K562 (cell line): ENCODE measurements around the gene TBC1D17. TPM values are rescaled to one million over a fixed set of nuclear protein-coding genes. Genes with fewer than 3 reads are reported as not detected.

ENCODE experiments used
- CXXC5 ChIP-seq: fragments of 250-450 bp; sonication (Bioruptor Pico); IDR thresholded peaks from 2 replicates; pipeline ENCODE4 v1.8.0; 2022; ENCODE audit warnings: inconsistent platforms, mild to moderate bottlenecking, moderate library complexity
- GATAD2B ChIP-seq: fragments of 450-650 bp; IDR thresholded peaks from 2 replicates; pipeline ENCODE4 v1.6.1; 2017; ENCODE audit warnings: mild to moderate bottlenecking, borderline replicate concordance
- HLTF ChIP-seq: fragments of 450-650 bp; IDR thresholded peaks from 2 replicates; pipeline ENCODE4 v1.6.1; 2016
- HMGN3 ChIP-seq: IDR thresholded peaks from 2 replicates; pipeline ENCODE4 v1.6.1; 2011; ENCODE audit warnings: borderline replicate concordance, low read depth, mild to moderate bottlenecking, mixed read lengths, low read length; ENCODE audit not compliant: insufficient read length; ENCODE audit errors: extremely low read depth
- PPARD ChIP-seq: fragments of 250-450 bp; sonication (Bioruptor Pico); IDR thresholded peaks from 2 replicates; pipeline ENCODE4 v1.8.0; 2022; ENCODE audit warnings: inconsistent platforms, mild to moderate bottlenecking, moderate library complexity
- PURB ChIP-seq: sonication (generic); formaldehyde crosslinking; IDR thresholded peaks from 2 replicates; pipeline ENCODE4 v1.9.0; 2021; ENCODE audit warnings: low read depth, mild to moderate bottlenecking, missing genetic modification reagents
- RFX1 ChIP-seq: fragments of 450-650 bp; IDR thresholded peaks from 2 replicates; pipeline ENCODE4 v1.6.1; 2016; ENCODE audit warnings: mild to moderate bottlenecking, moderate library complexity
- TGIF2 ChIP-seq: sonication (generic); formaldehyde crosslinking; IDR thresholded peaks from 2 replicates; pipeline ENCODE4 v1.8.1; 2022; ENCODE audit warnings: mild to moderate bottlenecking, missing genetic modification reagents, moderate library complexity
- ZBTB7A ChIP-seq: IDR thresholded peaks from 2 replicates; pipeline ENCODE4 v1.6.1; 2011; ENCODE audit warnings: low read depth, mild to moderate bottlenecking, low read length, moderate library complexity, borderline replicate concordance; ENCODE audit not compliant: control insufficient read depth
- ZNF24 ChIP-seq: fragments of 450-650 bp; IDR thresholded peaks from 2 replicates; pipeline ENCODE4 v1.6.1; 2016
- ZNF589 ChIP-seq: fragments of 200-800 bp; sonication (Bioruptor generic); IDR thresholded peaks from 2 replicates; pipeline ENCODE4 v1.6.1; 2016; ENCODE audit warnings: low read depth, missing genetic modification characterization, missing compliant biosample characterization
- polyA plus RNA-seq, 8 experiments: library from polyadenylated mRNA; depleted of rRNA in 4 of 8; stranded (reverse) in 5 of 8; unstranded in 3 of 8; fragments of >200 nt; fragmentation: Nextera tagmentation in 2 of 8; fragmentation: Illumina TruSeq in 1 of 8; extraction: Ambion mirVana in 2 of 8; extraction: Trizol in 1 of 8; gene quantifications; 2 replicates each; pipeline versions ENCODE4 v1.2.1 to v1.2.3, GENCODE V29; 2011 to 2014; ENCODE audit warnings: inconsistent platforms in 1 of 8, missing spikeins in 1 of 8
- total RNA-seq, 7 experiments: library from RNA; depleted of rRNA in 6 of 7; stranded (reverse); fragments of >200 nt in 6 of 7; fragmentation: Illumina TruSeq in 2 of 7; extraction: Trizol in 2 of 7; gene quantifications; 2 replicates each; pipeline versions ENCODE4 v1.2.1 to v1.2.3, GENCODE V29; 2011 to 2021; ENCODE audit warnings: low replicate concordance in 1 of 7
- TF ChIP-seq, protein P1 (sequence below): fragments of 250-450 bp; sonication (Bioruptor Pico); IDR thresholded peaks from 2 replicates; pipeline ENCODE4 v1.8.0; 2022; ENCODE audit warnings: moderate library complexity, mild to moderate bottlenecking, inconsistent platforms
- TF ChIP-seq, protein P2 (sequence below): fragments of 450-650 bp; IDR thresholded peaks from 2 replicates; pipeline ENCODE4 v1.6.1; 2016; ENCODE audit warnings: mild to moderate bottlenecking, moderate library complexity

TBC1D17 gene
- total and polyA plus RNA-seq, 9 of the 15 experiments (the other 6 are each of a cell fraction or from before 2014, with no cell fraction given) = 0.42 to 16.0 (median 3.8) TPM

DNA sequence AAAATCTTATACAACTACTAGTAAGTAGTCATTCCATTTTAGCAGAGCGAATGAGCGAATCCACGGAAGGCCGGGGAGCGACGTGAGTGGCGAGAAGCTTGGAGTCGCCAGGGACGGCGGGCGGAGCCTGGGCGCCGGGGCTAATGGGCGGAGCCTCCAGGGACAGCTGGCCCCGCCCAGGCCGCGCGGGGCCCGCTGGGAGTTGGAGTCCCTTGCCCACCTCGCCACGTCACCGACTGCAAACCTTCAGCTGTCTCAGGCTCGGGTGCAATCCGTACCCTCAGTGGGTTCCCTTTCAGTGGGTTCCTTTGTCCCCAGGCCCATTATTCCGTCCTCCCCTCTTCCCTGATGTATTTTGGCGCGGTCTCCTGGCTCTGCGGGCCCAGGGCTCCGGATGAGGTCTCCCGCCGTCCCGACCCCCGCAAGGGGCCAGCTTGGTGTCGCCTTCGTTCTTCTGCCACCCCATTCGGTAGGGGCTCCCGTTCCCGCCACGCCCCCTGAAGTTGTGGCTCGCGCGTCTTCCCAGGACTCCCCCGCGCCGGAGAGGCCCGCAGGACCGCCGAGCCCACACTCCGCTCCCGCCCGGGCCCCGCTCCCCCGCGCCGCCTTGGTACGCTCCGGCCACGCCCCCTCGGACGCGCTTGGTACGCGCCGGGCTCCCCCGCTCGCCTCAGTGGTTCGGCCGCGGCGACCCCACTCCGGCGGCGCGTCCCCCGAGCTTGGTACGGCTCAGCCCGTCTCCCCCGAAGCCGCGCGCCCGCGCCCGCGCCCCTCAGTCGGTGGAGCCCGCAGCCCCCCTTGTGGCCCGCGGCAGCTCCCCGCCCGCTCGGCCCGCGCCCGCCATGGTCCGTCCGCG lies 26.8 kb upstream of the TBC1D17 start, which contains the start of gene PTOV1 (continued):
- peak; percentile 89 for TF ChIP-seq CXXC5
- TF ChIP-seq, protein P1, sequence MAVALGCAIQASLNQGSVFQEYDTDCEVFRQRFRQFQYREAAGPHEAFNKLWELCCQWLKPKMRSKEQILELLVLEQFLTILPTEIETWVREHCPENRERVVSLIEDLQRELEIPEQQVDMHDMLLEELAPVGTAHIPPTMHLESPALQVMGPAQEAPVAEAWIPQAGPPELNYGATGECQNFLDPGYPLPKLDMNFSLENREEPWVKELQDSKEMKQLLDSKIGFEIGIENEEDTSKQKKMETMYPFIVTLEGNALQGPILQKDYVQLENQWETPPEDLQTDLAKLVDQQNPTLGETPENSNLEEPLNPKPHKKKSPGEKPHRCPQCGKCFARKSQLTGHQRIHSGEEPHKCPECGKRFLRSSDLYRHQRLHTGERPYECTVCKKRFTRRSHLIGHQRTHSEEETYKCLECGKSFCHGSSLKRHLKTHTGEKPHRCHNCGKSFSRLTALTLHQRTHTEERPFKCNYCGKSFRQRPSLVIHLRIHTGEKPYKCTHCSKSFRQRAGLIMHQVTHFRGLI (CRISPR knock-in tag) = no peak
- 0 out of 2 replicates have a peak, but pooled peaks have one; percentile 60 for TF ChIP-seq TGIF2 (CRISPR knock-in tag)
- peak; percentile 79 for TF ChIP-seq HMGN3
- no peak for TF ChIP-seq ZNF24
- TF ChIP-seq ZBTB7A = peak; percentile 93
- TF ChIP-seq PPARD (CRISPR knock-in tag) = no peak
- TF ChIP-seq, protein P2, sequence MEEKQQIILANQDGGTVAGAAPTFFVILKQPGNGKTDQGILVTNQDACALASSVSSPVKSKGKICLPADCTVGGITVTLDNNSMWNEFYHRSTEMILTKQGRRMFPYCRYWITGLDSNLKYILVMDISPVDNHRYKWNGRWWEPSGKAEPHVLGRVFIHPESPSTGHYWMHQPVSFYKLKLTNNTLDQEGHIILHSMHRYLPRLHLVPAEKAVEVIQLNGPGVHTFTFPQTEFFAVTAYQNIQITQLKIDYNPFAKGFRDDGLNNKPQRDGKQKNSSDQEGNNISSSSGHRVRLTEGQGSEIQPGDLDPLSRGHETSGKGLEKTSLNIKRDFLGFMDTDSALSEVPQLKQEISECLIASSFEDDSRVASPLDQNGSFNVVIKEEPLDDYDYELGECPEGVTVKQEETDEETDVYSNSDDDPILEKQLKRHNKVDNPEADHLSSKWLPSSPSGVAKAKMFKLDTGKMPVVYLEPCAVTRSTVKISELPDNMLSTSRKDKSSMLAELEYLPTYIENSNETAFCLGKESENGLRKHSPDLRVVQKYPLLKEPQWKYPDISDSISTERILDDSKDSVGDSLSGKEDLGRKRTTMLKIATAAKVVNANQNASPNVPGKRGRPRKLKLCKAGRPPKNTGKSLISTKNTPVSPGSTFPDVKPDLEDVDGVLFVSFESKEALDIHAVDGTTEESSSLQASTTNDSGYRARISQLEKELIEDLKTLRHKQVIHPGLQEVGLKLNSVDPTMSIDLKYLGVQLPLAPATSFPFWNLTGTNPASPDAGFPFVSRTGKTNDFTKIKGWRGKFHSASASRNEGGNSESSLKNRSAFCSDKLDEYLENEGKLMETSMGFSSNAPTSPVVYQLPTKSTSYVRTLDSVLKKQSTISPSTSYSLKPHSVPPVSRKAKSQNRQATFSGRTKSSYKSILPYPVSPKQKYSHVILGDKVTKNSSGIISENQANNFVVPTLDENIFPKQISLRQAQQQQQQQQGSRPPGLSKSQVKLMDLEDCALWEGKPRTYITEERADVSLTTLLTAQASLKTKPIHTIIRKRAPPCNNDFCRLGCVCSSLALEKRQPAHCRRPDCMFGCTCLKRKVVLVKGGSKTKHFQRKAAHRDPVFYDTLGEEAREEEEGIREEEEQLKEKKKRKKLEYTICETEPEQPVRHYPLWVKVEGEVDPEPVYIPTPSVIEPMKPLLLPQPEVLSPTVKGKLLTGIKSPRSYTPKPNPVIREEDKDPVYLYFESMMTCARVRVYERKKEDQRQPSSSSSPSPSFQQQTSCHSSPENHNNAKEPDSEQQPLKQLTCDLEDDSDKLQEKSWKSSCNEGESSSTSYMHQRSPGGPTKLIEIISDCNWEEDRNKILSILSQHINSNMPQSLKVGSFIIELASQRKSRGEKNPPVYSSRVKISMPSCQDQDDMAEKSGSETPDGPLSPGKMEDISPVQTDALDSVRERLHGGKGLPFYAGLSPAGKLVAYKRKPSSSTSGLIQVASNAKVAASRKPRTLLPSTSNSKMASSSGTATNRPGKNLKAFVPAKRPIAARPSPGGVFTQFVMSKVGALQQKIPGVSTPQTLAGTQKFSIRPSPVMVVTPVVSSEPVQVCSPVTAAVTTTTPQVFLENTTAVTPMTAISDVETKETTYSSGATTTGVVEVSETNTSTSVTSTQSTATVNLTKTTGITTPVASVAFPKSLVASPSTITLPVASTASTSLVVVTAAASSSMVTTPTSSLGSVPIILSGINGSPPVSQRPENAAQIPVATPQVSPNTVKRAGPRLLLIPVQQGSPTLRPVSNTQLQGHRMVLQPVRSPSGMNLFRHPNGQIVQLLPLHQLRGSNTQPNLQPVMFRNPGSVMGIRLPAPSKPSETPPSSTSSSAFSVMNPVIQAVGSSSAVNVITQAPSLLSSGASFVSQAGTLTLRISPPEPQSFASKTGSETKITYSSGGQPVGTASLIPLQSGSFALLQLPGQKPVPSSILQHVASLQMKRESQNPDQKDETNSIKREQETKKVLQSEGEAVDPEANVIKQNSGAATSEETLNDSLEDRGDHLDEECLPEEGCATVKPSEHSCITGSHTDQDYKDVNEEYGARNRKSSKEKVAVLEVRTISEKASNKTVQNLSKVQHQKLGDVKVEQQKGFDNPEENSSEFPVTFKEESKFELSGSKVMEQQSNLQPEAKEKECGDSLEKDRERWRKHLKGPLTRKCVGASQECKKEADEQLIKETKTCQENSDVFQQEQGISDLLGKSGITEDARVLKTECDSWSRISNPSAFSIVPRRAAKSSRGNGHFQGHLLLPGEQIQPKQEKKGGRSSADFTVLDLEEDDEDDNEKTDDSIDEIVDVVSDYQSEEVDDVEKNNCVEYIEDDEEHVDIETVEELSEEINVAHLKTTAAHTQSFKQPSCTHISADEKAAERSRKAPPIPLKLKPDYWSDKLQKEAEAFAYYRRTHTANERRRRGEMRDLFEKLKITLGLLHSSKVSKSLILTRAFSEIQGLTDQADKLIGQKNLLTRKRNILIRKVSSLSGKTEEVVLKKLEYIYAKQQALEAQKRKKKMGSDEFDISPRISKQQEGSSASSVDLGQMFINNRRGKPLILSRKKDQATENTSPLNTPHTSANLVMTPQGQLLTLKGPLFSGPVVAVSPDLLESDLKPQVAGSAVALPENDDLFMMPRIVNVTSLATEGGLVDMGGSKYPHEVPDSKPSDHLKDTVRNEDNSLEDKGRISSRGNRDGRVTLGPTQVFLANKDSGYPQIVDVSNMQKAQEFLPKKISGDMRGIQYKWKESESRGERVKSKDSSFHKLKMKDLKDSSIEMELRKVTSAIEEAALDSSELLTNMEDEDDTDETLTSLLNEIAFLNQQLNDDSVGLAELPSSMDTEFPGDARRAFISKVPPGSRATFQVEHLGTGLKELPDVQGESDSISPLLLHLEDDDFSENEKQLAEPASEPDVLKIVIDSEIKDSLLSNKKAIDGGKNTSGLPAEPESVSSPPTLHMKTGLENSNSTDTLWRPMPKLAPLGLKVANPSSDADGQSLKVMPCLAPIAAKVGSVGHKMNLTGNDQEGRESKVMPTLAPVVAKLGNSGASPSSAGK = no peak
- no peak for TF ChIP-seq PURB (CRISPR knock-in tag)
- TF ChIP-seq GATAD2B = peak; percentile 71; the same call in 1 of the 2 replicates
- TF ChIP-seq RFX1 = no peak
- TF ChIP-seq ZNF589 = no peak
- TF ChIP-seq HLTF = peak; percentile 86; the same call in 1 of the 2 replicates
